GM19239 (cell line): ENCODE data around the gene CSRNP2.

Experiments
- DNase-seq: peaks from one replicate; pipeline ENCODE4 v3.0.0; 2011; ENCODE audit warnings: low spot score; ENCODE audit not compliant: insufficient read length
- FAIRE-seq: peaks from 2 replicates; lab custom pipeline; 2011; peaks lifted over from hg19 to GRCh38; lab: Jason Lieb, UNC

CSRNP2 gene

GRCh38 chr12:51083126-51083833 is at the start of gene CSRNP2:
CSRNP2 (minus strand) TSS chr12:51083596; CDS start chr12:51076561, 7,035 bp downstream.
- FAIRE-seq (peak; percentile 93), DNase-seq (peak; percentile 94)

GRCh38 chr12:51132693-51133092 is 49.3 kb upstream of the CSRNP2 start:
- no peak for FAIRE-seq
- DNase-seq, result no peak

- no peak for FAIRE-seq
- DNase-seq, result no peak
Measured at GRCh38 chr12:51131745-51132521, 48.5 kb upstream of the CSRNP2 start.

GRCh38 chr12:51128919-51129318 is 45.5 kb upstream of the CSRNP2 start:
- FAIRE-seq, result no peak
- DNase-seq, result no peak

GRCh38 chr12:51127050-51127729 is 43.8 kb upstream of the CSRNP2 start:
- DNase-seq (no peak), FAIRE-seq (no peak)

- FAIRE-seq (peak; percentile 21), DNase-seq (no peak)
Measured at GRCh38 chr12:51126297-51126696, 42.9 kb upstream of the CSRNP2 start.

- FAIRE-seq, result no peak
- no peak for DNase-seq
Measured at GRCh38 chr12:51124504-51124903, 41.1 kb upstream of the CSRNP2 start.

GRCh38 chr12:51122844-51123243 is 39.4 kb upstream of the CSRNP2 start:
- FAIRE-seq, result no peak
- no peak for DNase-seq

- DNase-seq, result no peak
- no peak for FAIRE-seq
Measured at GRCh38 chr12:51118706-51119105, 35.3 kb upstream of the CSRNP2 start.

- no peak for DNase-seq
- no peak for FAIRE-seq
Measured at GRCh38 chr12:51115533-51115932, 32.1 kb upstream of the CSRNP2 start.

- FAIRE-seq (no peak), DNase-seq (no peak)
Measured at GRCh38 chr12:51108136-51108535, 24.7 kb upstream of the CSRNP2 start.

- no peak for FAIRE-seq
- DNase-seq, result no peak
Measured at GRCh38 chr12:51103977-51104376, 20.6 kb upstream of the CSRNP2 start.

- FAIRE-seq, result no peak
- DNase-seq, result no peak
Measured at GRCh38 chr12:51098611-51099010, 15.2 kb upstream of the CSRNP2 start.

GRCh38 chr12:51090705-51091229 is 7.4 kb upstream of the CSRNP2 start:
- DNase-seq (no peak), FAIRE-seq (no peak)

GRCh38 chr12:51087818-51088217 is 4.4 kb upstream of the CSRNP2 start:
- DNase-seq, result peak; percentile 13

GRCh38 chr12:51086933-51087332 is 3.5 kb upstream of the CSRNP2 start:
- DNase-seq (no peak), FAIRE-seq (no peak)

More at GRCh38 chr12:51087818-51088217, 4.4 kb upstream of the CSRNP2 start:
- peak; percentile 75 for FAIRE-seq

GRCh38 chr12:51085757-51086156 is 2.4 kb upstream of the CSRNP2 start:
- DNase-seq, result no peak
- FAIRE-seq, result no peak

- DNase-seq (no peak), FAIRE-seq (no peak)
Measured at GRCh38 chr12:51082561-51083125, 753 bp downstream of the CSRNP2 start.

GRCh38 chr12:51081421-51081820 is 2.0 kb downstream of the CSRNP2 start:
- DNase-seq, result no peak
- no peak for FAIRE-seq

GRCh38 chr12:51080136-51080535 is 3.3 kb downstream of the CSRNP2 start:
- no peak for DNase-seq
- FAIRE-seq, result no peak
